Measurements from ENCODE around the gene TRPV2. TPM values are rescaled to one million over a fixed set of nuclear protein-coding genes. Genes with fewer than 3 reads are reported as not detected.
"Not testable (repeated sequence)": the region's sequence is repeated elsewhere in the genome, so short reads cannot be mapped to it uniquely, and the experiment has no call there.

TRPV2 gene
- total RNA-seq, 2 experiments from 2014 or later, result 97.0 to 107 TPM

DNA sequence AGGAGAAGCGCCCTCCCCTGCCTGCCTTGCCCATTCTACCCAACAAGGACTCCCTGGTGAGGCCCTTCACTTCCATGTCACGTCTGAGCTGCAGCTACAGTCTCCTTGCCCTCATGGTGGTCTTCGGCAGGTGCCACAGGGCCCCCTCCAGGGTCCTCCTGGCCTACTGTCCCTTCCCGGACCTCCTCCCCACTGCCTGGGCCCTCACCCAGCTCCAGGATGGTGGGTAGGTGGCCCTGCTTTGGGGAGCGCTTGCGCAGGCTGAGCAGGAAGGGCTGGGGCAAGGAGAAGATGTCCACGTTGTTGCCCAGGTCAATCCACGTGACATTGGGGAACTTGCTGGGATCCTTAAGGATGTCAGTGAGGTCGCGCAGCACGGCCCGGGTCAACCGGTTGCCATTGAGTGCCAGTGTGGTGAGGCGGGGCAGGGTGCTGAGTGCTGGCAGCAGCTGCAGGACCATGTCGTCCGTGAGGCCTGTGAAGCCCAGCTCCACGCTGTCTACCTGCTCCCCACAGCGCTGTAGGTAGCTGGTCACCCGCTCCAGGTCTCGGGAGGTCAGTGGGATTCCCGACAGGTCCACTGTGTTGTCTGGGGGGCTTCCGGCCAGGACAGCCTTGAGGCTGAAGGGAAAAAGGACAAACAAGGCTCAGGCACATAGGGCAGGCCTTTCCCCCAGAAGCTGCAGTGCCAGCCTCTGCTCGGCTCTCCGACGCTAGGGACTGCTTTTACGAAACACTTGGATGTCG lies 28.3 kb downstream of the TRPV2 start:
- Mint-ChIP-seq H3K4me1 (peaks cover 38% of the 10 kb centered on the region), H3K9me3 (no peaks in the 10 kb centered on the region), H3K27me3 (no peaks in the 10 kb centered on the region), H3K36me3 (peaks cover 36% of the 10 kb centered on the region), H3K27ac (no peak overlapping the region), H3K4me3 (no peak overlapping the region)
- no peak for DNase-seq
- POLR2A ChIA-PET, result interaction anchor here (1.1 kb wide), 2 partner anchors 28 to 92 kb away, joined by 3 to 4 read pairs; partner anchors contain the start of gene TRPV2
- ATAC-seq (ENCODE audit: low read depth), result no peak

DNA sequence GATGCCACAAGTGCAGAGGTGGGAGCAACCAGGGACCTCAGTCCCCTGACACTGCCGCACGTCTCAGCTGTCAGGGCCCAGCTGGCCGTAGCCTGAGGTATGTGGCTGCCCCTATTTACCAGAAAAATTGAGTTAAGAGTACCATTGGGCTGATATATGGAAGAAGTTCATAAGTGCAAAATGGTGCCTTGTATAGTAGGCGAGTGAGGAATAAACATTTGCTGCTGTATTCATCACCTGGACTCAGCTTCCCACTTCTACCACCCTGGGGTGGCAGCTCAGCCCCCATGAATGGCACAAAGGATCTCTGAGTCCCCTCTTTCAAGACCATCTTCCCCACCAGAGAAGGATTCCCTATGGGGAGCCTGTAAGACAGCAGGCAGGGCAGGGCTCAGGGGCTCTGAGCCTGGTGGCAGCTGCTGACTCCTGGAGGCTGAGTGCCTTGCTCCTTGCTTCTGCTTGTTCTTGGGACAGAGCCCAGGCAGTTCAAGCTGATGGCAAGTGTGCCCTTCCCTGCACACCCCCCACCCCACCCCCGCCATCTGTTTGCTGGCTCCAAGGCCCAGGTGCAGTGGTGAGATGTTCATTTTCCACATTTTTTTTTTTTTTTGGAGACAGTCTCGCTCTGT lies 29.0 kb downstream of the TRPV2 start:
- H3K4me1 Mint-ChIP-seq, result peaks cover 38% of the 10 kb centered on the region
- no peak overlapping the region for H3K4me3 Mint-ChIP-seq
- POLR2A ChIA-PET, result interaction anchor here (1.1 kb wide), 2 partner anchors 29 to 92 kb away, joined by 3 to 4 read pairs; partner anchors contain the start of gene TRPV2
- DNase-seq (no peak), ATAC-seq (ENCODE audit: low read depth) (no peak)
- H3K27ac Mint-ChIP-seq, result no peak overlapping the region
- peaks cover 34% of the 10 kb centered on the region for H3K36me3 Mint-ChIP-seq
- H3K9me3 Mint-ChIP-seq, result no peaks in the 10 kb centered on the region
- no peaks in the 10 kb centered on the region for H3K27me3 Mint-ChIP-seq

DNA sequence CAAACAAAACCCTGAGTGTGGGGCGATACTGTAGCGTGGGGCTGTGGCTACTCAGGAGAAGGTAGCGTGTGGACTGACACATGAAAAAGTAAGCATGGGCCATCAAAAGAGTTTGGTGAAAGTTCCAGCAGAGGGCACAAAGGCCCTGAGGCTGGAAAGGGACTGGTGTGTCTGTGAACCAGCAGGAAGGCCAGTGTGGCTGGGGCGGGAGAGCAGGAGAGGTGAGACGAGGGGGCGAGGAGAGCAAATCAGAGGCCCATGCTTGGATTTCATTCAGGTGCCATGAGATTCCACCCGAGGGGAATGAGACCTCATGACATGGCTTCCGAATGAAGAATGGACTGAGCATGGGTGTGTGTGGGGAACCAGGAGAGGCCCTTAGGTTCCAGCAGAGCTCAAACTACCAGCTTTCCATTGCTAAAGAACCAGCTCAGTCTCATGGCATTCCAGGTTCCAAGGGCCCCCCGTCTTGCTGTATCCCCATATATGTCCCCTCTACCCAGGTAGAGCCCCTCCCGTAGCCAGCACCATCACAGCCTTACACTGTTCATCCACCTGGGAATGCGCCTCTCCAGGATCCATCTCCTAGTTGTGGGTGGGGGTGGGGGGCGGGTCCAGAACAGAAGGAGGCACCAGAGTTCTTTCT lies 31.1 kb downstream of the TRPV2 start:
- Mint-ChIP-seq H3K4me3 (no peak overlapping the region), H3K36me3 (peaks cover 23% of the 10 kb centered on the region), H3K27ac (peak overlapping the region; percentile 3), H3K9me3 (no peaks in the 10 kb centered on the region), H3K27me3 (no peaks in the 10 kb centered on the region), H3K4me1 (peaks cover 27% of the 10 kb centered on the region)
- POLR2A ChIA-PET, result interaction anchor here (1.0 to 1.3 kb wide), 2 partner anchors 8 to 28 kb away, joined by 4 read pairs; no protein-coding TSS in a partner anchor
- DNase-seq (no peak), ATAC-seq (ENCODE audit: low read depth) (no peak)

DNA sequence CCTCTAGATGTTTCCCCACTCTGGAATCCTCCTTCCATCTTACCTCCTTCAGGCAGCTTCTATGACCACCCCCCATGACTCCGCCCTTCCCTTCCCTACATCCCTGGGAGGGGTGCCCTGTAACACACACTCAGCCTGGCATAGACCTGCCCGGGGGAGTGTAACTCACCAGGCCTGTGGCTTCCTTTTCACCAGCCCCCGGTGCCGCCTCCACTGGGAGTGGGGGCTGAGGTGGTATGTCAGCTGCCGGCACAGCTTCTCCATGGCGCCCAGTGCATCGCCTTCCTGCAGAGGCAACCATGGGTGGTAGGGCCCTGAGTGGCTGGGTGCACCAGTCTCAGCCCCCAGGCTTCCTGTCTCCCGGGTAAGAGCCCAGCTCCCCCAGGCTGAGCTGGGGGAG lies 32.3 kb downstream of the TRPV2 start:
- Mint-ChIP-seq H3K4me3 (no peak overlapping the region), H3K27me3 (no peaks in the 10 kb centered on the region), H3K4me1 (peaks cover 16% of the 10 kb centered on the region), H3K27ac (peak overlapping the region; percentile 59), H3K36me3 (peaks cover 15% of the 10 kb centered on the region), H3K9me3 (no peaks in the 10 kb centered on the region)
- DNase-seq, result no peak
- no peak for ATAC-seq (ENCODE audit: low read depth)
- POLR2A ChIA-PET, result interaction anchor here (1.3 kb wide), 1 partner anchor 9 kb away, joined by 4 read pairs; no protein-coding TSS in a partner anchor

DNA sequence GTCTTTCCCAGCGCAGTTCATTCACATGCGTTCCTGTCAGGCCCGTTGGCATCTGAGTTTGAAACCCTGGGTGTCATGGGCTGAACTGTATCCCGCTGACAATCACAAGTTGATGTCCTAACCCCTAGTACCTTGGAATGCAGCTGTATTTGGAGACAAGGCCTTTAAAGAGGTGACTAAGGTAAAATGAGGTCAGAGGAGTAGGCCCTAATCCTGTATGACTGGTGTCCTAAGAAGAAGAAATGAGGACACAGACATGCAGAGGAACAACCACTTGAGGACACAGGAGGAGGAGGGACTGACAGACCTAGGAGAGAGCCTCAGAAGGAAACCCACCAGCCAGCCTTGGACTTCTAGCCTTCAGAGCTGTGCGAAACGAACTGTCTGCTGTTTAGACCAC lies 33.1 kb downstream of the TRPV2 start:
- ATAC-seq (ENCODE audit: low read depth), result no peak
- Mint-ChIP-seq H3K9me3 (no peaks in the 10 kb centered on the region), H3K4me1 (peaks cover 14% of the 10 kb centered on the region), H3K27me3 (no peaks in the 10 kb centered on the region), H3K36me3 (peaks cover 13% of the 10 kb centered on the region), H3K27ac (no peak overlapping the region), H3K4me3 (no peak overlapping the region)
- DNase-seq, result no peak
- POLR2A ChIA-PET, result no interaction called here

DNA sequence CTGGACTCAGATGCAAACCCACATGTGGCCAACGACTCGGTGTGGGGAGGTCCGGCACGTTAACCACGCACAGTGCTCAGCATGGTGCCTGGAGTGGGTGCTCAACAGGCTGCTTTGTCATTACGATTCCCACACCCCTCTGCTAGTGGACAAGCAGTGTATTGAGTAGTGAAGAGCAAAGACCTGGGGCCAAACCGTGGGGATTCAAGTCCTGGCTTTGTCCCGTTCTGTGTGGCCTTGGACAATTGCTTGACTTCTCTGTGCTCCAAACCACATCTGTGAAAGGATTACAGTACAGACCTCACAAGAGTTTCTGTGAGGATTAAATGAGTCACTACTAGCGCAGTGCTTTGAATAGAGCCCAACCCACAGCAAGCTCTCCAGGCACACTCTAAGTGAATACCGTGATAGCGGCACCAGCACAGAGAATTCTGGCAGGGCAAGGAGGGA lies 33.8 kb downstream of the TRPV2 start:
- Mint-ChIP-seq H3K27me3 (no peaks in the 10 kb centered on the region), H3K4me1 (peaks cover 13% of the 10 kb centered on the region), H3K36me3 (peaks cover 12% of the 10 kb centered on the region), H3K27ac (no peak overlapping the region), H3K4me3 (no peak overlapping the region), H3K9me3 (no peaks in the 10 kb centered on the region)
- POLR2A ChIA-PET, result interaction anchor here (1.1 kb wide), 1 partner anchor 9 kb away, joined by 4 read pairs; no protein-coding TSS in a partner anchor
- DNase-seq, result no peak
- ATAC-seq (ENCODE audit: low read depth), result no peak

DNA sequence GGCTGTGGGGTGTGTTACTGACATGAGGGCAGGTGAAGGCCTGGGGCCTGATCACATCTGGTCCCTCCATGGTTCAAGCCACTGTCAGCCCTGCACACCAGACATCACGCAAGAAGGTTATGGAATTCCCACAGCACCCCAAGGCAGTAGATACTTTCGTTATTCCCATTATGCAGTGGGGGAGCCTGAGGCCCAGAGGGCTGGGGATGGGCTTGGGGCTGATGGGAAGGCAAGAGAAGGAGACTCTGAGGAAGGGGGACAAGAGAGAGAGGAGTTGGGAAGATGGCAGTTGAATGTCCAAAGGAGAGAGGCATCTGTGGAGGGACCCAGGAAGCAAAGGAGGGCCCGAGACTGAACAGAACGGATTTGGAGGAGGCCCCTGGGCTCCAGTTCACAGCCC lies 34.7 kb downstream of the TRPV2 start:
- no peak for DNase-seq
- Mint-ChIP-seq H3K4me3 (no peak overlapping the region), H3K27me3 (no peaks in the 10 kb centered on the region), H3K4me1 (peaks cover 11% of the 10 kb centered on the region), H3K9me3 (no peaks in the 10 kb centered on the region), H3K36me3 (peaks cover 10% of the 10 kb centered on the region), H3K27ac (peak overlapping the region; percentile 65)
- POLR2A ChIA-PET, result interaction anchor here (1.1 to 1.8 kb wide), 2 partner anchors 10 to 86 kb away, joined by 4 to 5 read pairs; no protein-coding TSS in a partner anchor
- no peak for ATAC-seq (ENCODE audit: low read depth)

DNA sequence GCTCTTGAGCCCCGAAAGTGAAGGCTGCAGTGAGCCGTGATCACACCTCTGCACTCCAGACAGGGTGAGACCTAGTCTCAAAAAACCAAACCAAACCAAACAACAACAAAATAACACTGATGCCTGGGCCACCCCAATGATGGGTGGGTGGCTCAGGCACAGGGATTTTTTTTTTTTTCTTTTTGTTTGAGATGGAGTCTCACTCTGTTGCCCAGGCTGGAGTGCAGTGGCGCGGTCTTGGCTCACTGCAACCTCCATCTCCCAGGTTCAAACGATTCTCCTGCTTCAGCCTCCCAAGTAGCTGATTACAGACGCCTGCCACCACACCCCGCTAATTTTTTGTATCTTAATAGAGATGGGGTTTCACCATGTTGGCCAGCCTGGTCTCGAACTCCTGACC lies 36.9 kb downstream of the TRPV2 start:
- H3K36me3 Mint-ChIP-seq; H3K4me3 Mint-ChIP-seq; POLR2A ChIA-PET; ATAC-seq (ENCODE audit: low read depth); DNase-seq; H3K27ac Mint-ChIP-seq; H3K9me3 Mint-ChIP-seq; H3K27me3 Mint-ChIP-seq: not testable (repeated sequence)
- H3K4me1 Mint-ChIP-seq, result peaks cover 11% of the 10 kb centered on the region

DNA sequence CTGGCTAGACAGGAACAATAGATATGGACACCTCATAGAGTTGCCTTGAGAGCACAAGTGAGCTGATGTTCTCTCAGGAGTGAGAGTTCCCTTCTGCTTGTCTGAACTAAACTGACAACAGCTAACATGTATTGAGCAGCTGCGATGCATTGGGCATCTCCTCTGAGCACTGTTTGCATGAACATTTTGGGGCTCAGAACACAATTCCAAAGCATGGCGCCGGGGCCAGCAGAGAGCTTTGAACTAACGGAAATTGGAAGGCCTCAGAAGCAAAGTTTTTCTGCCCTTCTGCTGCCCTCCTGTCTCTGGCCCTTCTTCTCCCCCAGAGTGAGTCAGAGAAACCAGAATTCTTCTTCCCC lies 38.1 kb downstream of the TRPV2 start:
- Mint-ChIP-seq H3K4me3 (no peak overlapping the region), H3K9me3 (no peaks in the 10 kb centered on the region), H3K4me1 (peaks cover 8% of the 10 kb centered on the region), H3K27ac (no peak overlapping the region), H3K36me3 (peaks cover 6% of the 10 kb centered on the region), H3K27me3 (no peaks in the 10 kb centered on the region)
- DNase-seq (no peak), ATAC-seq (ENCODE audit: low read depth) (no peak)
- POLR2A ChIA-PET, result interaction anchor here (1.6 kb wide), 1 partner anchor 73 kb away, joined by 3 read pairs; no protein-coding TSS in a partner anchor

DNA sequence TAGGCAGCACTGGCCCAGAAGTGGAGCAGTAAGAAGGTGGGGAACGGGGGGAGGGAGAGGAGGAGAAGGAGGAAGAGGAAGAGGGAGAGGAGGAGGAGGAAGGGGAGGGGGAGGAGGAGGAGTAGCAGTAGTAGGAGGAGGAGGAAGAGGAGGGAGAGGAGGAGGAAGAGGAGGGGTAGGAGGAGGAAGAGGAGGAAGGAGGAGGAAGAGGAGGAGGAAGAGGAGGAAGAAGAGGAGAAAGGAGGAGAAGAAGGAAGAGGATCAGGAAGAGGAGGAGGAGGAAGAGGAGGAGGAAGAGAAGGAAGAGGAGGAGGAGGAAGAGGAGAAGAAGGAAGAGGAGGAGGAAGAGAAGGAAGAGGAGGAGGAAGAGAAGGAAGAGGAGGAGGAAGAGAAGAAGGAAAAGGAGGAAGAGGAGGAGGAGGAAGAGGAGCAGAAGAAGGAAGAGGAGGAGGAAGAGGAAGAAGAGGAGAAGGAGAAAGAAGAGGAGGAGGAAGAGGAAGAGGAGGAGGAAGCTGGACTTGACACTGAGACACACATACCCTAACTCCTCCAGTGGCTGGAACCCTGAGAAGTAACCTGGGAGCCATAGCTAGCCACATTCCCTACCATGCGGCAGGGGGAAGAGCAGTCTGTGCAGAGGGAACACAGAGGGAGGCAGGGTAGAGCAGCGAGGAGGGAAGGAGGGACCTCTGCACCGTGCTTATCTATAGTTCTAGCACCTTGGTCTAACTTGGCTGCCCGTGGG lies 40.8 kb downstream of the TRPV2 start:
- H3K36me3 Mint-ChIP-seq, result peaks cover 2% of the 10 kb centered on the region
- no peaks in the 10 kb centered on the region for H3K27me3 Mint-ChIP-seq
- H3K27ac Mint-ChIP-seq, result peak overlapping the region; percentile 42
- no peak for ATAC-seq (ENCODE audit: low read depth)
- H3K4me3 Mint-ChIP-seq, result no peak overlapping the region
- no peak for DNase-seq
- no peaks in the 10 kb centered on the region for H3K9me3 Mint-ChIP-seq
- peaks cover 3% of the 10 kb centered on the region for H3K4me1 Mint-ChIP-seq
- POLR2A ChIA-PET, result no interaction called here

DNA sequence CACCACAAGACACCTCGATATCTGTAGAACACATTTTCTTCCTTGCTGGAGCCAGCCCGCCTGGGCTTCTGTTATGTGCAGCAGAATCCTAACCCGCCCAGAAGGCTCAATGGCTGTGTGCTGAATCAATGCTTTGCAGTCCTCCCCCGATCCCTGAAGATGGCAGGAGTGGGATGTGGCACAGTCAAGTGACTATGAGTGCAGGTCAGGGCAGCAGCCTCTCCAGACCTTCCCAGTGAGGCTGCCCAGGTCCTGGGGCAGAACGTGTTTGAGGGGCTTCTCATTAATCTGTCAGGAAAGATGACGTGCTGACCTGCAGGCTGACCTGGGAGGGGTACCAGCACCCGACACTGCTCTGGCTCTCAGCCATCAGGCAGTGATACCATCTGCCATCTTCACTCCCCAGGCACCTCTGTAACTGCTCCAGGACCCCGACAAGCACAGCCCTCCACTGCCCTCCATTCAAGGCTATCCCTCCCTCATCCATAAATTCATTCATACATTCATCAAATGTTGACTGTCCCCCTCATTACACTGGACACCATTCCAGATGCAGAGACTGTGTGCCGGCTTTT lies 41.5 kb downstream of the TRPV2 start:
- Mint-ChIP-seq H3K9me3 (no peaks in the 10 kb centered on the region), H3K27me3 (no peaks in the 10 kb centered on the region), H3K4me3 (no peak overlapping the region), H3K27ac (no peak overlapping the region), H3K4me1 (peaks cover 3% of the 10 kb centered on the region), H3K36me3 (peaks cover 2% of the 10 kb centered on the region)
- ATAC-seq (ENCODE audit: low read depth) (no peak), DNase-seq (no peak)
- POLR2A ChIA-PET, result no interaction called here

DNA sequence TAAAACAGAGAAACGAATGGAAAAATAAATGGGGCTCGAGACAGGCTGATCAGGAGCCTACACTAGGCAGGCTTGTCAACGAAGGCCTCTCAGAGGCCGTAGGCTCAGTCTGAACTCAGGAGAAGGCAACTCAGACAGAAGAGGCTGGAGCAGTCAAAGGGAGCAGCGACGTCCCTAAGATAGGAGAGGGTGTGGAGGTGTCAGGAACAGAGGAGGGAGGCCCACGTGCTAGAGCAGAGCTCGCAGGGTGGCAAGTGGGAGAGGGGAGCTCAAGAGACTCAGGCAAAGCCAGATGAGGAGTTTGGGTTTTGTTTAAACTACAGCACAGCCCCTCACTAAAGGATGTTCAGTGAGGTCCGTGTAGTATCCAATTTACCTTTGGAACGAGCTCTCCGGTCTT lies 43.9 kb downstream of the TRPV2 start:
- ATAC-seq (ENCODE audit: low read depth), result no peak
- DNase-seq, result no peak
- Mint-ChIP-seq H3K9me3 (no peaks in the 10 kb centered on the region), H3K27ac (peak overlapping the region; percentile 47), H3K27me3 (no peaks in the 10 kb centered on the region), H3K36me3 (peaks cover 2% of the 10 kb centered on the region), H3K4me3 (no peak overlapping the region), H3K4me1 (no peaks in the 10 kb centered on the region)
- POLR2A ChIA-PET, result no interaction called here

Data from activated naive CD8-positive, alpha-beta T cell treated with anti-CD3 and anti-CD28 coated beads, Interleukin-2, amount 10 ng/mL, durations not matched to agents 7 days and 5 days (primary cell).